MM.1S (cell line): ENCODE results near the gene ZNF212.

Source experiments
- DNase-seq: peaks from one replicate; pipeline ENCODE4 v3.0.0-alpha.2; 2015
- H2AFZ ChIP-seq: fragments of 300-600 bp; sonication (generic); 2 replicates; pipeline ENCODE4 v1.6.0; 2016; ENCODE audit warnings: antibody characterized with exemption, low read length
- H3F3A ChIP-seq: fragments of 300-600 bp; sonication (generic); 2 replicates; pipeline ENCODE4 v1.6.1; 2016; ENCODE audit warnings: mild to moderate bottlenecking, antibody characterized with exemption, low read length, moderate library complexity, mixed read lengths; ENCODE audit not compliant: insufficient read depth
- H3K27ac ChIP-seq: fragments of 300-600 bp; sonication (generic); 2 replicates; pipeline ENCODE4 v1.5.1; 2016; ENCODE audit warnings: mild to moderate bottlenecking, low read length
- H3K27me3 ChIP-seq: fragments of 300-600 bp; sonication (generic); replicated peaks from 2 replicates; pipeline ENCODE4 v1.6.0; 2016; ENCODE audit warnings: low read length; ENCODE audit not compliant: insufficient read depth
- H3K36me3 ChIP-seq: fragments of 300-600 bp; sonication (generic); replicated peaks from 2 replicates; pipeline ENCODE4 v1.6.1; 2016; ENCODE audit warnings: mild to moderate bottlenecking, low read length, mixed read lengths; ENCODE audit not compliant: insufficient read depth
- H3K4me1 ChIP-seq: fragments of 300-600 bp; sonication (generic); 2 replicates; pipeline ENCODE4 v1.6.1; 2016; ENCODE audit warnings: low read length, mixed read lengths
- H3K4me2 ChIP-seq: fragments of 300-600 bp; sonication (generic); 2 replicates; pipeline ENCODE4 v1.6.0; 2016; ENCODE audit warnings: low read depth, low read length
- H3K4me3 ChIP-seq: fragments of 300-600 bp; sonication (generic); 2 replicates; pipeline ENCODE4 v1.5.1; 2016; ENCODE audit warnings: low read length, mixed read lengths
- H3K79me2 ChIP-seq: fragments of 300-600 bp; sonication (generic); 2 replicates; pipeline ENCODE4 v1.6.1; 2016; ENCODE audit warnings: mixed run types, low read length, mixed read lengths
- H3K9ac ChIP-seq: fragments of 300-600 bp; sonication (generic); 2 replicates; pipeline ENCODE4 v1.6.1; 2016; ENCODE audit warnings: low read length, mixed read lengths
- H3K9me2 ChIP-seq: fragments of 300-600 bp; sonication (generic); replicated peaks from 2 replicates; pipeline ENCODE4 v1.6.1; 2016; ENCODE audit warnings: mild to moderate bottlenecking, low read length, mixed read lengths; ENCODE audit not compliant: insufficient read depth
- H3K9me3 ChIP-seq: fragments of 300-600 bp; sonication (generic); replicated peaks from 2 replicates; pipeline ENCODE4 v1.6.1; 2016; ENCODE audit warnings: mild to moderate bottlenecking, low read length, mixed read lengths; ENCODE audit not compliant: insufficient read depth
- H4K20me1 ChIP-seq: fragments of 300-600 bp; sonication (generic); 2 replicates; pipeline ENCODE4 v1.6.1; 2016; ENCODE audit warnings: mild to moderate bottlenecking, low read length, moderate library complexity, mixed read lengths; ENCODE audit not compliant: insufficient read depth
- EZH2 ChIP-seq: fragments of 300-600 bp; sonication (generic); optimal IDR thresholded peaks from 2 replicates; pipeline ENCODE3; 2017; ENCODE audit warnings: low read depth, mild to moderate bottlenecking, antibody characterized with exemption, low read length, mixed read lengths
- EZH2phosphoT487 ChIP-seq: fragments of 300-600 bp; sonication (generic); IDR thresholded peaks from 2 replicates; pipeline ENCODE4 v1.6.1; 2018; ENCODE audit warnings: antibody characterized with exemption, low read length
- TF ChIP-seq, protein P1 (sequence below): fragments of 300-600 bp; sonication (generic); IDR thresholded peaks from 2 replicates; pipeline ENCODE4 v1.5.1; 2016; ENCODE audit warnings: antibody characterized with exemption, low read length, mixed read lengths

ZNF212 gene

DNA sequence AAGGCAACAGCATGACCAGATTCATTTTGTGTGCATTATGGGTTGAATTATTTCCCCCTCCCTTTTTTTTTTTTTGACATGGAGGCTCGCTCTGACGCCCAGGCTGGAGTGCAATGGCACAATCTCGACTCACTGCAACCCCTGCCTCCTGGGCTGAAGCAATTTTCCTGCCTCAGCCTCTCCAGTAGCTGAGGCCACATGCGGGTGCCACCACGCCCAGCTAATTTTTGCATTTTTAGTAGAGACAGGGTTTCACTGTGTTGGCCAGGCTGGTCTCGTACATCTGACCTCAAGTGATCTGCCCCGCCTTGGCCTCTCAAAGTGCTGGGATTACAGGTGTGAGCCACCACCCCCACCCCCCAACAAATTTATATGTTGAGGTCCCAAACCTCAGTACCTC is 64.6 kb downstream of the ZNF212 start:
- Histone ChIP-seq H3K9me2 (no peaks in the 10 kb centered on the region), H4K20me1 (no peaks in the 10 kb centered on the region), H3K4me2 (no peak overlapping the region), H3K4me1 (no peaks in the 10 kb centered on the region), H3K9me3 (no peaks in the 10 kb centered on the region), H3K79me2 (no peaks in the 10 kb centered on the region), H3K4me3 (no peak overlapping the region), H3F3A (no peaks in the 10 kb centered on the region), H3K36me3 (no peaks in the 10 kb centered on the region), H2AFZ (no peak overlapping the region), H3K27me3 (no peaks in the 10 kb centered on the region), H3K9ac (no peak overlapping the region), H3K27ac (no peak overlapping the region)
- DNase-seq: no peak
- TF ChIP-seq EZH2 (no peak), EZH2phosphoT487 (no peak)
- TF ChIP-seq, protein P1, sequence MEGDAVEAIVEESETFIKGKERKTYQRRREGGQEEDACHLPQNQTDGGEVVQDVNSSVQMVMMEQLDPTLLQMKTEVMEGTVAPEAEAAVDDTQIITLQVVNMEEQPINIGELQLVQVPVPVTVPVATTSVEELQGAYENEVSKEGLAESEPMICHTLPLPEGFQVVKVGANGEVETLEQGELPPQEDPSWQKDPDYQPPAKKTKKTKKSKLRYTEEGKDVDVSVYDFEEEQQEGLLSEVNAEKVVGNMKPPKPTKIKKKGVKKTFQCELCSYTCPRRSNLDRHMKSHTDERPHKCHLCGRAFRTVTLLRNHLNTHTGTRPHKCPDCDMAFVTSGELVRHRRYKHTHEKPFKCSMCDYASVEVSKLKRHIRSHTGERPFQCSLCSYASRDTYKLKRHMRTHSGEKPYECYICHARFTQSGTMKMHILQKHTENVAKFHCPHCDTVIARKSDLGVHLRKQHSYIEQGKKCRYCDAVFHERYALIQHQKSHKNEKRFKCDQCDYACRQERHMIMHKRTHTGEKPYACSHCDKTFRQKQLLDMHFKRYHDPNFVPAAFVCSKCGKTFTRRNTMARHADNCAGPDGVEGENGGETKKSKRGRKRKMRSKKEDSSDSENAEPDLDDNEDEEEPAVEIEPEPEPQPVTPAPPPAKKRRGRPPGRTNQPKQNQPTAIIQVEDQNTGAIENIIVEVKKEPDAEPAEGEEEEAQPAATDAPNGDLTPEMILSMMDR: no peak
